Naive B cell (primary cell): ENCODE results near the gene ALAS1. TPM values are rescaled to one million over a fixed set of nuclear protein-coding genes. Genes with fewer than 3 reads are reported as not detected.

ENCODE experiments used
- ATAC-seq, 2 donors: fragments of 150-1000 bp; cut with Tn5 transposase; 2 replicates each; pipeline ENCODE4 v1.10.0; 2021; ENCODE audit warnings: low read depth in 2 of 2, mild to moderate bottlenecking in 2 of 2, moderate library complexity in 2 of 2
- DNase-seq: peaks from one replicate; pipeline ENCODE4 v3.0.0; 2022
- H3K27ac Mint-ChIP-seq, 6 donors: one replicate each; pipeline ENCODE4 v1.8.0; 2020 to 2022; ENCODE audit warnings: mild to moderate bottlenecking in 6 of 6, mixed read lengths in 6 of 6, moderate library complexity in 5 of 6, inconsistent platforms in 2 of 6
- H3K27me3 Mint-ChIP-seq, 3 donors: one replicate each; pipeline ENCODE4 v1.8.0; 2021 to 2022; ENCODE audit warnings: mixed read lengths in 3 of 3, mild to moderate bottlenecking in 1 of 3
- H3K36me3 Mint-ChIP-seq, 2 donors: one replicate each; pipeline ENCODE4 v1.8.0; 2020 to 2022; ENCODE audit warnings: mixed read lengths in 2 of 2, inconsistent platforms in 1 of 2, mild to moderate bottlenecking in 1 of 2
- H3K4me1 Mint-ChIP-seq, 3 donors: one replicate each; pipeline ENCODE4 v1.8.0; 2020 to 2022; ENCODE audit warnings: mixed read lengths in 3 of 3, inconsistent platforms in 1 of 3, mild to moderate bottlenecking in 1 of 3, moderate library complexity in 1 of 3
- H3K4me3 Mint-ChIP-seq, 8 donors: one replicate each; pipeline ENCODE4 v1.8.0; 2020 to 2022; ENCODE audit warnings: mild to moderate bottlenecking in 8 of 8, mixed read lengths in 8 of 8, moderate library complexity in 8 of 8, inconsistent platforms in 2 of 8
- H3K9me3 Mint-ChIP-seq, 7 donors: one replicate each; pipeline ENCODE4 v1.8.0; 2020 to 2022; ENCODE audit warnings: mixed read lengths in 7 of 7, mild to moderate bottlenecking in 5 of 7, inconsistent platforms in 2 of 7, moderate library complexity in 1 of 7
- polyA plus RNA-seq, 6 donors: library from polyadenylated mRNA; unstranded; fragments of 300-500 nt; fragmentation: Illumina TruSeq; gene quantifications; one replicate each; pipeline ENCODE4 v1.2.3, GENCODE V29; 2021; ENCODE audit warnings: low read depth in 6 of 6

The ALAS1 gene
- polyA plus RNA-seq, 6 donors from 2014 or later = 10.3 to 25.6 (median 18.7) TPM

DNA sequence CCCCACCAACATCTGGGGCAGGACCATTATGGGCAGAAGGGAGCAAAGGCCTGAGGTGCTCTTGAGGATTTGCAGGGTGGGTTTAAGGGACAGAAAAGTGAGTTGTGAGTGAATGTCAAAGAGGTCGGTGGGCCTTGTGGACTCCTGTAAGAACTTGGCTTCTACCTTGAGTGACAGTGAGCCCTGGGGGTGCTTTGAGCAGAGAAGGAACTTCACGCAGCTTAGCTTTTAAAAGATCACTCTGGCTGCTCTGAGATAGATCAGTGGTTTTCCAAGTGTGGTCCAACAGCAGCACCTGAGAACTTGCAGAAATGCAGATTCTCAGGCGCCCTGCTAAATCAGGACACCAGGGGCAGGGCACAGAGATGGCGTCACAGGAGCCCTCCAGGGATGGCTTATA is 15.3 kb upstream of the ALAS1 start:
- no peaks in the 10 kb centered on the region for H3K9me3 Mint-ChIP-seq
- no peaks in the 10 kb centered on the region for H3K36me3 Mint-ChIP-seq
- H3K4me3 Mint-ChIP-seq = no peak overlapping the region
- peaks cover 0 to 7% (median 0%) of the 10 kb centered on the region in 3 donors for H3K27me3 Mint-ChIP-seq
- DNase-seq (no peak), ATAC-seq (no peak)
- H3K27ac Mint-ChIP-seq = no peak overlapping the region
- H3K4me1 Mint-ChIP-seq = no peaks in the 10 kb centered on the region

DNA sequence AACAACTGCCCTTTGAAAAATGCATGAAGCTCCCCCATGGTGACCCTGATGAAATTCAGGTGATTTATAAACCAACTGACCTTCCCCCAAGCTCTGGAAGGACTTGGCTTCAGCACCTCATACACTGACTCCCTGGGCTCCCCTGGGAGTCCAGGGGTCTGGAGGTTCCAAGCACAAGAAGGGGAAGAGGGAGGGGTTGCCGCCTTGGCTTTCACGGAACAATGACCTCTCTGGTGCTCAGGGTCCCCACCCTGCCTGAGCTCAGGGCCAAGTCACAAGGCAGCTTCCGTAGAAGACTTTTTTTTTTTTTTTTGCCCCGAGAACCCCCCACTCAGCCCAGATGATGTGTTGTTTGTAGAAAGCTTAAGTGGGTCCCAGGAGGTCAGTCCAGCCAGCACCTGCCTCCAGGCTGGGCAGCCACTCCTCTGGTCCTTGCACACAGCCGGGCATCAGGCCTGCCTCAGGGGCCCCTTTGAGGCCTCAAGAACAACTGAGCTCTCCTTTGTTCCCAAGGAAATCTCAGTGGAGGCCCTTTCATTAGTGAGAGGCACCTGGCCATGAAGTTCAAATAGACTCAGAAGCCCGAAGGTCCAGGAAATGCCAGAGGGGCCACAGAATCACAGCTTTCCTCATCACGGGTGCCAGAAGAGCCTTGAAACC is 14.0 kb upstream of the ALAS1 start:
- Mint-ChIP-seq H3K36me3 (no peaks in the 10 kb centered on the region), H3K4me3 (no peak overlapping the region), H3K27me3 (no peaks in the 10 kb centered on the region), H3K27ac (no peak overlapping the region), H3K4me1 (peaks cover 0 to 2% (median 0%) of the 10 kb centered on the region in 3 donors), H3K9me3 (no peaks in the 10 kb centered on the region)
- no peak for ATAC-seq
- no peak for DNase-seq

DNA sequence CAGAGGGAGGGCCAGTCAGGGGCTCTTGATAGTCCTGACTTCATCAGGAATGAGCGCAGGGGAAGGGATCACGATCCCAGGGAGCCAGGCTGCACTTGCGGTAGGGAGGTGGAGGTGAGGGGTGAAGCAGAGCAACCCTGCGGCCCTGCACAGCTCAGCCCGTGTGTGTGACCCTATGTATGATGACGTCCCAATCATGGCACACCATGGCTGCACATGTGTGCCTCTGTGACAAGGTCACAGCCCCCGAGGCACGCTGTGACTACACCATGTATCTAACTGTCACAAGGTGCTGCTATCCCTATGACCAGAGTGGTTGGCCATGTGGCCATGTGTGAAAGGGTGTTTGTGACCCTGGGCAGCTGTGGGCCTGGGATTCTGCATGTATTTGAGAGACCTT is 13.3 kb upstream of the ALAS1 start:
- peak overlapping the region in 1 of 6 donors; percentile 26 for H3K27ac Mint-ChIP-seq

DNA sequence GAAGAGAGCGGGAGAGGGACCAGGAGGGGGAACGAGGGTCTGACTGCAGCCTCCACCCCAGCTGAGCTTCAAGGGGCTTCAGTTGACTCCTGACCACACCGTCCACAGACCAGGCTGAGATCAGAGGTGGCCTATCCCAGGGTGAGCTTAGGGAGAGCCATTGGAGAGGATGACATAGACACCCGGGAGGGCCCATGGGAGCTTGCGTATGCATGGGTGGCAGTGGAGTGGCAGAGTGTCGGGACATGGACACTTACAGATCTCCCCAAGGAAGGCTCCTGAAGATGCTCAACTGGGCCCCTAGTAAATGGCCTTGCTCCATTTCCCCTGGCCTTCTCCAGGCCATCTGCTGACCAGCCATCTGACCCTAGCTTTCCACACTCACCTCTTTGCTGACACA is 12.6 kb upstream of the ALAS1 start:
- Mint-ChIP-seq H3K27ac (peak overlapping the region in 3 of 6 donors; percentile 26 to 68 (median 33)), H3K27me3 (no peaks in the 10 kb centered on the region), H3K9me3 (no peaks in the 10 kb centered on the region), H3K4me1 (peaks cover 0 to 3% (median 0%) of the 10 kb centered on the region in 3 donors), H3K36me3 (no peaks in the 10 kb centered on the region), H3K4me3 (no peak overlapping the region)
- DNase-seq (no peak), ATAC-seq (no peak)

More for the DNA sequence above, 13.3 kb upstream of the ALAS1 start:
- H3K27me3 Mint-ChIP-seq = no peaks in the 10 kb centered on the region
- H3K36me3 Mint-ChIP-seq = no peaks in the 10 kb centered on the region
- no peak for DNase-seq
- ATAC-seq = no peak
- peaks cover 0 to 3% (median 0%) of the 10 kb centered on the region in 3 donors for H3K4me1 Mint-ChIP-seq
- no peak overlapping the region for H3K4me3 Mint-ChIP-seq
- H3K9me3 Mint-ChIP-seq = no peaks in the 10 kb centered on the region

DNA sequence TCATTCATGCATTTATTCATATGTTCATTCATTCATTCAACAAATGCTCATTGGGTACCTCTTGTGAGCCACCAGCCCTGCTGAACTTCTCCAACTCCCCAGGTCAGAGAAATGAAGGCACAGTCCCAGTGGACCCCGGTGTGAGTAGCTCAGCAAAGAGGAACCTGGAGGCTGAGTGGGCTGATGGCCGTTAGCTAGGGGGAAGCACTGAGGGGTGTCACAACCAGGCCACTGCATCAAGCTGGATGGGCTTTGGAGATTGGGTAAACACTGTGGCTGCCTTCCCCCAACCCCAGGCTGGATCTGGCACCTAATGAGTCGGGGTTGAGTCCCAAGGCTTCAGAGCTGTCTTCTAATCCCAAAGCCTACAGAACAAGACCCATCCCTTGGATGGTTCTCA is 12.1 kb upstream of the ALAS1 start:
- no peaks in the 10 kb centered on the region for H3K27me3 Mint-ChIP-seq
- no peaks in the 10 kb centered on the region for H3K9me3 Mint-ChIP-seq
- H3K4me1 Mint-ChIP-seq = peaks cover 0 to 3% (median 0%) of the 10 kb centered on the region in 3 donors
- ATAC-seq = no peak
- H3K36me3 Mint-ChIP-seq = no peaks in the 10 kb centered on the region
- H3K27ac Mint-ChIP-seq = peak overlapping the region in 1 of 6 donors; percentile 27
- H3K4me3 Mint-ChIP-seq = no peak overlapping the region
- no peak for DNase-seq

DNA sequence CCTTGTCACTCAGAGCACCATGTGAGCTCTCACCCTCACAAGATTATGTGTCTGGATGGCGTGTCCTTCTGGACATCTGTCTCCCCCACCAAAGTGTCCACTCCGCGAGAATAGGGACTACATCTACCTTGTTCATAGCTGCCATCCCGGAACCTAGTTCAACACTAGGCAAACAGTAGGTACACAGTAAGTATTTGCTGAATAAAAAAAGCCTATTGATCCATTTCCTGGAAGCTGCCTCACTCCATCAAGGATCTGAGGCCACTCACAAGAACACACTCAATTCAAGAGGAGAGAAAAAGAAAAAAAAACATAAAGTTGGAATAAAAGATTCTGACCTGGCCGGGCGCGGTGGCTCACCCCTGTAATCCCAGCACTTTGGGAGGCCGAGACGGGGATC is 11.2 kb upstream of the ALAS1 start:
- Mint-ChIP-seq H3K4me3 (no peak overlapping the region), H3K36me3 (no peaks in the 10 kb centered on the region), H3K27ac (no peak overlapping the region), H3K27me3 (no peaks in the 10 kb centered on the region), H3K4me1 (peaks cover 0 to 3% (median 0%) of the 10 kb centered on the region in 3 donors), H3K9me3 (no peaks in the 10 kb centered on the region)
- ATAC-seq = no peak
- no peak for DNase-seq

DNA sequence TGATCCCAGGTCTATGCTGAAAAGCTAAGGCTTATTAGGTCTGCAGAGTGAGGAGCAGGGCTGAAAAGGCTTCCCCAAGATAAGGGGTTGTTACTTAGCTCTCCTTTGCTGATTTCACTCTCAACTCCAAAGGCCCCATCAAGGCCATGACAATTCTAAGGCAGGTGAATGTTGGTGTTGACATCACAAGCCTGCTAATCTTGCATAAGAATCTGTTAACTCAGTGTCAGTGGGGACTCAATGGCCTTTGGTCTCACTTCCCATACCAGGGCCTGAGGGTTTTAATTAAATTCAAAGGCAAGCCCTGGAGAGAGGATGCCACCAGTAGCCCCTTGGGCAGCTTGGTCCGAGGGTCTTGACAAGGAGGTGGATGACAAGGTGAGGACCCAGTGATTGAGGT is 9.4 kb upstream of the ALAS1 start:
- Mint-ChIP-seq H3K4me1 (peaks cover 0 to 3% (median 0%) of the 10 kb centered on the region in 3 donors), H3K9me3 (no peaks in the 10 kb centered on the region), H3K27ac (peak overlapping the region in 2 of 6 donors; percentile 49 to 54), H3K36me3 (no peaks in the 10 kb centered on the region), H3K4me3 (no peak overlapping the region), H3K27me3 (no peaks in the 10 kb centered on the region)
- ATAC-seq (no peak), DNase-seq (no peak)

DNA sequence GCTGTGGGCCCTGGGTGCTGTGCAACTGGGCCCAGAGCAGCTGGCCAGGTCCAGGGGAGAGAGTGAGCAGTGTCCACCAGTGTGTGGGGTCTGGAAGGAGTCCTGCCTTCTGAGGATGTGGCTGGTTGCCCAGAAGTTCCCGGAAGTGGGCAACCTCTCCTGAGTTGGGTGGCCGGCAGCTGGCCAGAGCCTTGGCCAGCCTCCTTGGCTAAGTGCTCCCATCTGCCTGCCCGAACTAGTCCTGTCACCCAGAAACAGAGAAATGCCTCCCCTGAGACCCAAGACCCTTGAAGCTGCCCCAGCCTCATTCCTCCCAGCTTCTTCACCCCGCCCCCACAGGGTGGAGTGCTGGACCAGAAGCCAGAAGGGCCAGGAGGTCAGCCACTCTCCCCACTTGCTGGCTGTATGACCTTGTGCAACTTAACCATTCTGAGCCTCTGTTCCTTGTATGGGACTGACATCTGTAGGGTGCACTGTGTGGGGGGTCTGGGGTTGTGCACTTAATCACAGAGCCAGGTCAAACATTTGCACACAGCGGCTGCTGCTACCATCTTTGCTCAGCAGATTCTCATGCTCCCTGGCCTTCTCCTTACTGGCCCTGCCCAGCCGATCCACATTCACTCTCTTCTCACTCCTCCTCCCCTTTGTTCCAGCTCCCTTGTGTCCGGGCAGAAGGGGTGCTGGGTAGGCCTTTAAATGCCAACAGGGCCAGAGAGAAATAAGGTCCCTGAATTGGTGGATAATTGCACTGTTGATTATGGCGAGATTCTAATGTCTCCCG is 7.5 kb upstream of the ALAS1 start:
- Mint-ChIP-seq H3K36me3 (no peaks in the 10 kb centered on the region), H3K9me3 (no peaks in the 10 kb centered on the region), H3K4me3 (no peak overlapping the region), H3K27me3 (no peaks in the 10 kb centered on the region), H3K4me1 (peaks cover 0 to 3% (median 0%) of the 10 kb centered on the region in 3 donors), H3K27ac (peak overlapping the region in 1 of 6 donors; percentile 74)
- DNase-seq = no peak
- ATAC-seq = no peak

DNA sequence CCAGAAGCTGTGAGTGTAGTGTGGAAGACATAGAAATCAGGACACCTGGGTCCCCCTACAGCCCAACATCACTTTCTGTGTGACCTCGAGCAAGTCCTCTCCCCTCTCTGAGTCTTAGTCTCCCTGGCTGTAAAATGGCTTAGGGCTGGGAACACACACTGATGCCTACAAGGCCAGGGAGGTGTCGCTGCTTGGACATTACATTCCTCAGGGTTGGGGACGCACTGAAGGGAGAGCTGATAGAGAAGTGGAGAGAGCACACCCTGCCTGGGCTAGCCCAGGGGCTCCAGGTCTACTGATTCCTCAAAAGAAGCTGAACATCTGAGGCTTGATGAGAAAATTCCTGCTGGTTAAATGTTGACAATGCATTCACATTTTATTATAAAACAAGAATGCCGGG is 6.3 kb upstream of the ALAS1 start:
- no peaks in the 10 kb centered on the region for H3K27me3 Mint-ChIP-seq
- no peak overlapping the region for H3K4me3 Mint-ChIP-seq
- peaks cover 0 to 7% (median 0%) of the 10 kb centered on the region in 3 donors for H3K4me1 Mint-ChIP-seq
- no peaks in the 10 kb centered on the region for H3K36me3 Mint-ChIP-seq
- no peak overlapping the region for H3K27ac Mint-ChIP-seq
- ATAC-seq (no peak), DNase-seq (no peak)
- no peaks in the 10 kb centered on the region for H3K9me3 Mint-ChIP-seq

DNA sequence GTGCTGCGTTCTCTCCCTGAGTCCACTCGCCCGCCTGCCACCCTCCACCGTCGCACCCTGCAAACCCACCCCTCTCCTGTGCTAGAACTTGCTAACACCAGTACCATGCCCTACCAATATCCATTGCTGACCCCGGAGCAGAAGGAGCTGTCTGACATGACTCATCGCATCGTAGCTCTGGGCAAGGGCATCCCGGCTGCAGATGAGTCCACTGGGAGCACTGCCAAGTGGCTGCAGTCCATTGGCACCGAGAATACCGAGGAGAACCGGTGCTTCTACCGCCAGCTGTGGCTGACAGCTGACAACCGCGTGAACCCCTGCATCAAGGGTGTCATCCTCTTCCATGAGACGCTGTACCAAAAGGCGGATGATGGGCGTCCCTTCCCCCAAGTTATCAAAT is 4.9 kb upstream of the ALAS1 start:
- DNase-seq = no peak
- ATAC-seq = no peak
- H3K27me3 Mint-ChIP-seq = no peaks in the 10 kb centered on the region
- no peaks in the 10 kb centered on the region for H3K36me3 Mint-ChIP-seq
- peaks cover 6 to 13% (median 8%) of the 10 kb centered on the region in 3 donors for H3K4me1 Mint-ChIP-seq
- H3K4me3 Mint-ChIP-seq = no peak overlapping the region
- H3K9me3 Mint-ChIP-seq = no peaks in the 10 kb centered on the region
- no peak overlapping the region for H3K27ac Mint-ChIP-seq

DNA sequence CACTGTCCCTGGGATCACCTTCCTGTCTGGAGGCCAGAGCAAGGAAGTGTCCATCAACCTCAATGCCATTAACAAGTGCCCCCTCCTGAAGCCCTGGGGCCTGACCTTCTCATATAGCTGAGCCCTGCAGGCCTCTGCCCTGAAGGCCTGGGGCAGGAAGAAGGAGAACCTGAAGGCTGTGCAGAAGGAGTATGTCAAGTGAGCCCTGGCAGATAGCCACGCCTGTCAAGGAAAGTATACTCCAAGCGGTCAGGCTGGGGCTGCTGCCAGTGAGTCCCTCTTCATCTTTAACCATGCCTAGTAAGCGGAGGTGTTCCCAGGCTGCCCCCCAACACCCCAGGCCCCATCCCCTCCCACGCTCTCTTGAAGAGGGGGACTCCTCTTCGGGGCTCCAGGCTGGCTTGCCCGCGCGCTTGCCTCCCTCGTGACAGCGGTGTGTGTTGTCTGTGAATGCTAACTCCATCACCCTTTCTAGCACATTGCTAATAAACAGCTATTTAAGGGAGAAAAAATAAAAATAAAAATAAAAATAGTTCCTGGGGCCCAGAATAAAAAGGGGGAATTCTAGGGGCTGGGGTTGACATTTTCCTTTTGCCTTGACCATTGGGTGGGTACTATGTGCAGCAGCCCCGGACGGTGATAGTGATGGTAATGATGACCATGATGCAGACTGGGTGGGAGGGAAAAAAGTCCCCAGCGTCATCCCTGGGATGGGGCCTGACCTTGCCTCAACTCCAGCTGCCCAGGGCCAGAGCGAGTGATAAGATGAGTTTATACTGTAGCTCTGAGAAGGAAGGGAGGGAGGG is 3.3 kb upstream of the ALAS1 start:
- peak overlapping the region in 1 of 8 donors; percentile 47 for H3K4me3 Mint-ChIP-seq
- peaks cover 0 to 6% of the 10 kb centered on the region in 2 donors for H3K36me3 Mint-ChIP-seq
- H3K27ac Mint-ChIP-seq = no peak overlapping the region
- no peak for ATAC-seq
- DNase-seq = no peak
- no peaks in the 10 kb centered on the region for H3K9me3 Mint-ChIP-seq
- peaks cover 19 to 24% (median 19%) of the 10 kb centered on the region in 3 donors for H3K4me1 Mint-ChIP-seq
- no peaks in the 10 kb centered on the region for H3K27me3 Mint-ChIP-seq

DNA sequence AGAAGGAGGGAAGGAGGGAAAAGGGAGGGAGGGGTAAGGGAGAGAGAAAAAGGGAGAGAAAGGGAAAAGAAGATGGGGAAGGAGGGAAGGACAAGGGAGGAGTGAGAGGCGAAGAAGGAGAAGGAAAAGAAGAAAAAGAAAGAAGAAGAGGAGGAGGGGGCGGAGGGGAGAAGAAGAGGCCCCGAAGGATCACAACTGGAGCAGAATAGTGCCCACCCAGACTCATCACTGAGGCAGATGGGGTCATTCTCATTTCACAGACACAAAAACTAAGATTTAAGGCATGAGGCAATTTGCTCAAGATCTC is 2.7 kb upstream of the ALAS1 start:
- Mint-ChIP-seq H3K36me3 (peaks cover 0 to 6% of the 10 kb centered on the region in 2 donors), H3K4me1 (peaks cover 22 to 25% (median 23%) of the 10 kb centered on the region in 3 donors), H3K27me3 (no peaks in the 10 kb centered on the region), H3K4me3 (no peak overlapping the region), H3K27ac (no peak overlapping the region), H3K9me3 (no peaks in the 10 kb centered on the region)
- DNase-seq (no peak), ATAC-seq (no peak)

DNA sequence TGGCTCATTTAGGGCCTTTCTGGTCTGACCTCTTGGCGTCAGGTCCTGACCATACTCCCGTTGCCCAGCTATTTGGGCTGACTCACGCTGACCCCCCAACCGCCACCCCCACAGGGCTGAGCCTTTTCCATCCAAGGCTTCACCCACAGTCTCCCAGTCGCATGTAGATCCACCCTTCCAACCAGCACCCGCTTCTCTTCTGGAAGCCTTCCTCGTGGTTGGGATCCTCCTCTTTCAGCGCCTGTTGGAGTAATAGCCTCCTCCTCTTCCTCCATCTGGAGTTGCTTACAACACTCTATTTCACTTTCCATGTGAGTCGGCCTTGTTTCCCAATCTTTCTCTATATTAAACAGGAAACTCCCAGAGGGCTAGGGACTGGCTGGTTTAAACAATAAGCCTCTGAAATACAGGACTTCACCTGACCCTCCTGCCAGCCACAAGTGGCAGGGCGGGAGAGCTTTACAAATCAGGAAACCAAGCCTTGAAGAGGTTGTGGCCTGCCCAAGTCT is 2.1 kb upstream of the ALAS1 start:
- H3K27ac Mint-ChIP-seq = peak overlapping the region in 2 of 6 donors; percentile 19 to 78
- H3K4me1 Mint-ChIP-seq = peaks cover 24 to 25% (median 25%) of the 10 kb centered on the region in 3 donors
- no peaks in the 10 kb centered on the region for H3K9me3 Mint-ChIP-seq
- peak overlapping the region in 1 of 8 donors; percentile 68 for H3K4me3 Mint-ChIP-seq
- DNase-seq (no peak), ATAC-seq (no peak)
- peaks cover 0 to 6% of the 10 kb centered on the region in 2 donors for H3K36me3 Mint-ChIP-seq
- no peaks in the 10 kb centered on the region for H3K27me3 Mint-ChIP-seq
